ENCODE results near the gene SULT1E1.

SULT1E1 gene

DNA sequence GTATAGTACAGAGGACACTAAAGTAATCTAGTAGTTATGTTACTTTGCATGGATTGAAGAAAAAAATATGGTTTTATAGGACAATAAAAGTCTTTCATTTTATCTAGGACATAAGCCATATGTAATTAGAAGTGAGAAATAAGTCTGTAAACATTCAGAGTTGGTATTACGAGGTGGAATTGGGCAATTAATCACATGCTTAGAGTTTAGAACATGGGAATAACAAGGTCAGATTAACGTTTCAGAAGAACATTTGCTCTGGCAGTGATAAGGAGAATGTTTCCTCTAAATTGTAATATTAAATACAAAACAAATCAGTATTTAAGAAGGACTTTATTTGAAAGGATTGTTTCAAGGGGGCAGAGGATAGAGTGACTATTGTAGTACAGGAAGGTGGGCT lies 15.6 kb upstream of the SULT1E1 start:
- Histone ChIP-seq H3K27me3 (ENCODE audit: insufficient read depth, poor library complexity, severe bottlenecking) (no peaks in the 10 kb centered on the region), H3K27ac (replicated peaks) (no peak overlapping the region), H3K4me3 (replicated peaks; ENCODE audit: insufficient read depth, low read length) (no peak overlapping the region)
- TF ChIP-seq, protein P1, sequence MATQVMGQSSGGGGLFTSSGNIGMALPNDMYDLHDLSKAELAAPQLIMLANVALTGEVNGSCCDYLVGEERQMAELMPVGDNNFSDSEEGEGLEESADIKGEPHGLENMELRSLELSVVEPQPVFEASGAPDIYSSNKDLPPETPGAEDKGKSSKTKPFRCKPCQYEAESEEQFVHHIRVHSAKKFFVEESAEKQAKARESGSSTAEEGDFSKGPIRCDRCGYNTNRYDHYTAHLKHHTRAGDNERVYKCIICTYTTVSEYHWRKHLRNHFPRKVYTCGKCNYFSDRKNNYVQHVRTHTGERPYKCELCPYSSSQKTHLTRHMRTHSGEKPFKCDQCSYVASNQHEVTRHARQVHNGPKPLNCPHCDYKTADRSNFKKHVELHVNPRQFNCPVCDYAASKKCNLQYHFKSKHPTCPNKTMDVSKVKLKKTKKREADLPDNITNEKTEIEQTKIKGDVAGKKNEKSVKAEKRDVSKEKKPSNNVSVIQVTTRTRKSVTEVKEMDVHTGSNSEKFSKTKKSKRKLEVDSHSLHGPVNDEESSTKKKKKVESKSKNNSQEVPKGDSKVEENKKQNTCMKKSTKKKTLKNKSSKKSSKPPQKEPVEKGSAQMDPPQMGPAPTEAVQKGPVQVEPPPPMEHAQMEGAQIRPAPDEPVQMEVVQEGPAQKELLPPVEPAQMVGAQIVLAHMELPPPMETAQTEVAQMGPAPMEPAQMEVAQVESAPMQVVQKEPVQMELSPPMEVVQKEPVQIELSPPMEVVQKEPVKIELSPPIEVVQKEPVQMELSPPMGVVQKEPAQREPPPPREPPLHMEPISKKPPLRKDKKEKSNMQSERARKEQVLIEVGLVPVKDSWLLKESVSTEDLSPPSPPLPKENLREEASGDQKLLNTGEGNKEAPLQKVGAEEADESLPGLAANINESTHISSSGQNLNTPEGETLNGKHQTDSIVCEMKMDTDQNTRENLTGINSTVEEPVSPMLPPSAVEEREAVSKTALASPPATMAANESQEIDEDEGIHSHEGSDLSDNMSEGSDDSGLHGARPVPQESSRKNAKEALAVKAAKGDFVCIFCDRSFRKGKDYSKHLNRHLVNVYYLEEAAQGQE (IDR thresholded peaks at IDR 0.05; ENCODE audit: insufficient replicate concordance, low read depth) = no peak
- no peak for TF ChIP-seq SPI1 (IDR thresholded peaks at IDR 0.05; ENCODE audit: borderline replicate concordance, low read depth)
- TF ChIP-seq, protein P2, sequence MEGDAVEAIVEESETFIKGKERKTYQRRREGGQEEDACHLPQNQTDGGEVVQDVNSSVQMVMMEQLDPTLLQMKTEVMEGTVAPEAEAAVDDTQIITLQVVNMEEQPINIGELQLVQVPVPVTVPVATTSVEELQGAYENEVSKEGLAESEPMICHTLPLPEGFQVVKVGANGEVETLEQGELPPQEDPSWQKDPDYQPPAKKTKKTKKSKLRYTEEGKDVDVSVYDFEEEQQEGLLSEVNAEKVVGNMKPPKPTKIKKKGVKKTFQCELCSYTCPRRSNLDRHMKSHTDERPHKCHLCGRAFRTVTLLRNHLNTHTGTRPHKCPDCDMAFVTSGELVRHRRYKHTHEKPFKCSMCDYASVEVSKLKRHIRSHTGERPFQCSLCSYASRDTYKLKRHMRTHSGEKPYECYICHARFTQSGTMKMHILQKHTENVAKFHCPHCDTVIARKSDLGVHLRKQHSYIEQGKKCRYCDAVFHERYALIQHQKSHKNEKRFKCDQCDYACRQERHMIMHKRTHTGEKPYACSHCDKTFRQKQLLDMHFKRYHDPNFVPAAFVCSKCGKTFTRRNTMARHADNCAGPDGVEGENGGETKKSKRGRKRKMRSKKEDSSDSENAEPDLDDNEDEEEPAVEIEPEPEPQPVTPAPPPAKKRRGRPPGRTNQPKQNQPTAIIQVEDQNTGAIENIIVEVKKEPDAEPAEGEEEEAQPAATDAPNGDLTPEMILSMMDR (IDR thresholded peaks at IDR 0.05; ENCODE audit: insufficient read depth, low read length) = no peak
- no peak for TF ChIP-seq GABPA (IDR thresholded peaks at IDR 0.05; ENCODE audit: low read depth)
- no peak for TF ChIP-seq POLR2AphosphoS5 (IDR thresholded peaks at IDR 0.05; ENCODE audit: low read depth)
- DNase-seq (ENCODE audit: low read depth in 1 of 2, low spot score in 1 of 2) = no peak

DNA sequence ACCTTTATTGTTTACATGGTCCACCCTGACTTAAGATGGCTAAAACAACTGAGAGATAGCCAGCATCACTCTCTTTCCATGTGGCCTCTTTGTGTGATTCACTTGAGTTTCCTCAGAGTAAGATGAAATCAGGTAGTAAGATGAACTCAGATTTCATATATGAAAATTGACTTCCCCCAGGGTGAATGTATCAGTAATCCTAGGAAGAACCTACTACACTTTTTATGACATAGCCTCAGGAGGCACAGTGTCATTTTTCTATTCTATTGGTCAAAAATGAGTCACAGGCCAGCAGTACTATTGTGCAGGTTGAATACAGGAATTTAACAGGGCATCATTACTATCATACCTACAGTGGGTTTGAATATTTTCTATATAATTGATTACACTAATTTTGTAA lies 14.6 kb upstream of the SULT1E1 start:
- Histone ChIP-seq H3K27ac (replicated peaks) (no peak overlapping the region), H3K27me3 (ENCODE audit: insufficient read depth, poor library complexity, severe bottlenecking) (no peaks in the 10 kb centered on the region), H3K4me3 (replicated peaks; ENCODE audit: insufficient read depth, low read length) (no peak overlapping the region)
- TF ChIP-seq, protein P2 (IDR thresholded peaks at IDR 0.05; ENCODE audit: insufficient read depth, low read length) = no peak
- TF ChIP-seq POLR2AphosphoS5 (IDR thresholded peaks at IDR 0.05; ENCODE audit: low read depth) (no peak), GABPA (IDR thresholded peaks at IDR 0.05; ENCODE audit: low read depth) (no peak), SPI1 (IDR thresholded peaks at IDR 0.05; ENCODE audit: borderline replicate concordance, low read depth) (no peak)
- TF ChIP-seq, protein P1 (IDR thresholded peaks at IDR 0.05; ENCODE audit: insufficient replicate concordance, low read depth) = no peak
- no peak for DNase-seq (ENCODE audit: low read depth in 1 of 2, low spot score in 1 of 2)

DNA sequence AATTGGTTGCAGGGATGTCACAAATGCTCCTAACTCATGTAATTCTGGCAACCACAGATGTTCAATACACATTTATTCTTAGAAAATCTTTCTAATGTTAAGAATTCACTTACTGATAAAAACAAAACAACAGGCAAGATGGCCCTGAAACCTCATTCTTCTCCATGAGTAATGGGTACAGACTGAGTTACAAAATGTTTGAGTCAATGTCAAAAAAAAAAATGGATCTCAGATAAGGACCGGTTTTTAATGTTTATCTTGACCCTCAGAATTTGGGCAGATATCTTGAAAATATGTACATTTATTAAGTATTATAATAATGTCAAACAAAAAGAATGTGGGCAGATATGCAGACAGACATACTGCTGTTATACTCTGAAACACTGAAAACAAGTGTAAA lies 1.8 kb upstream of the SULT1E1 start:
- no peak overlapping the region for H3K4me3 ChIP-seq (replicated peaks; ENCODE audit: insufficient read depth, low read length)
- no peak overlapping the region for H3K27ac ChIP-seq (replicated peaks)
- TF ChIP-seq, protein P1 (IDR thresholded peaks at IDR 0.05; ENCODE audit: insufficient replicate concordance, low read depth) = no peak
- no peak for TF ChIP-seq SPI1 (IDR thresholded peaks at IDR 0.05; ENCODE audit: borderline replicate concordance, low read depth)
- TF ChIP-seq GABPA (IDR thresholded peaks at IDR 0.05; ENCODE audit: low read depth) = no peak
- TF ChIP-seq, protein P2 (IDR thresholded peaks at IDR 0.05; ENCODE audit: insufficient read depth, low read length) = no peak
- no peak for TF ChIP-seq POLR2AphosphoS5 (IDR thresholded peaks at IDR 0.05; ENCODE audit: low read depth)
- no peaks in the 10 kb centered on the region for H3K27me3 ChIP-seq (ENCODE audit: insufficient read depth, poor library complexity, severe bottlenecking)
- DNase-seq (ENCODE audit: low read depth in 1 of 2, low spot score in 1 of 2) = no peak

Data from HL-60 (cell line).